ENCODE results near the gene DPYSL3. TPM values are rescaled to one million over a fixed set of nuclear protein-coding genes. Genes with fewer than 3 reads are reported as not detected.

Gene DPYSL3
- total RNA-seq, 1 experiment from 2014 or later, result 17.2 TPM

DNA sequence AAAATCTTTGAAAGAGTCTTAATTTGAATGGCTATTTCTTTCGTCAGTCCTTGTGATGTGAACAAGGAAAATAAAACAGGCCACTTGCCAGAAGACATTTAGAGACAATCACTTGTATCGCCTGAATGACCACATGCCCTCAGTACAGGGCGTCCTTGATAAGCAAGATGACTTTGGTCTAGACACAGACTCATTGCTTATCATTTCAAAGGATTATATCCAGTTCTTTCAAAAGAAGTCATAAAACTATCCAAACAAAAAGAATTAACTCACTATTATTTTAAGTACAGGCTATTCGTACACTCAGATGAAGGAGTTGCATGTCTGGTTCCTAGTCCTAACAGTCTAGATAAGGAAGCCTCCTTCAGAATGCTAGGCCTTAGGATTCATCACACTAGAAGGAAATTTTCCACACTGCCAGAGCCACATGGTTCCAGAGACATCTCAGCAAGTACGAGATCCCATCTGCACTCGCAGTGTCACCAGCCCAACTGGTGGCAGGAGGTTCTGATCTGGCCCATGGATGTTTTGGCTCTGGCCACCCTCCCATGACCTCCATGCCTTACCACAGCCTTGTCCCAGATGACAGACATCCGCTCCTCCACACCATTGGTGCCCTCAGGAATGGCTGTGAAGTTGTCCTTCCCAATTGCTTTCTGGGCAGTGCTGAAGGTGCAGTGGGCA lies 109.6 kb downstream of the DPYSL3 start:
- intact Hi-C loops (cut with micrococcal nuclease), result no loop called here
- no TSS peak for BruUV-seq (replicated peaks)

DNA sequence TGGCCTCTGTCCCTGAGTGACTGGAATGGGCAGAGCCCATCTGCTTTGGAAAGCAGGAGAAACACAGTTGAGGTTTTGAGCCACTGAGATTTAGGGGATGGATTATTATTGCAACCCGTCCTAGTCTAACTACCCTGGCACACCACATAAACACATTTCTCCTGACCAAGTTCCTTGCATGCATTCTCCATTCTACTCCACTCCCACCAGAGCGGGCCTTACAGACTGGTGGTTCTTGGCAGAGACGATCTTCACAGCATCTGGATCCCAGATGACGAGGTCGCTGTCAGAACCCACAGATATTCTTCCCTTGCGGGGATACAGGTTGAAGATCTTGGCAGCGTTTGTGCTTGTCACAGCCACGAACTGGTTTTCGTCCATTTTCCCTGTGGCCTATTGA lies 111.0 kb downstream of the DPYSL3 start:
- intact Hi-C loops (cut with micrococcal nuclease), result no loop called here
- Histone ChIP-seq H3K9me3 (ENCODE audit: control insufficient read depth in 1 of 2, insufficient read depth in 1 of 2, low read depth in 1 of 2, low read length in 2 of 2) (no peaks in the 10 kb centered on the region), H3K4me2 (ENCODE audit: low read length) (no peak overlapping the region), H3K9ac (ENCODE audit: low read length) (no peak overlapping the region), H3K36me3 (ENCODE audit: control insufficient read depth in 1 of 2, insufficient read depth in 2 of 2, low read length in 2 of 2) (no peaks in the 10 kb centered on the region), H4K20me1 (ENCODE audit: insufficient read depth) (no peaks in the 10 kb centered on the region), H3K27me3 (ENCODE audit: insufficient read depth, low read length) (no peaks in the 10 kb centered on the region), H3K27ac (ENCODE audit: low read depth, low read length) (no peak overlapping the region), H3K4me3 (replicated peaks in 1 of 2; ENCODE audit: low read depth in 1 of 2, low read length in 2 of 2) (no peak overlapping the region), H3K9me2 (ENCODE audit: insufficient read depth) (no peaks in the 10 kb centered on the region), H3K79me2 (ENCODE audit: insufficient read depth, low read length) (no peaks in the 10 kb centered on the region), H2AFZ (ENCODE audit: low read depth, low read length, poor library complexity, severe bottlenecking) (no peak overlapping the region), H3K4me1 (ENCODE audit: control insufficient read depth in 1 of 2, insufficient read depth in 2 of 2, low read length in 2 of 2) (peaks cover 3 to 10% of the 10 kb centered on the region in 2 experiments; a peak in 3 of 4 replicates)
- POLR2A ChIA-PET, result no interaction called here
- DNase-seq (ENCODE audit: low read depth, low spot score) (no peak), ATAC-seq (no peak)
- CTCF ChIA-PET, result no interaction called here
- RAD21 ChIA-PET (ENCODE audit: low non-redundant PET in 1 of 2, low total read pairs in 2 of 2, uncharacterized antibody in 2 of 2, unreplicated experiment in 2 of 2), result no interaction called here
- BruUV-seq (replicated peaks), result no TSS peak
- TF ChIP-seq POLR2A (IDR thresholded peaks at IDR 0.05; ENCODE audit: borderline replicate concordance, extremely low read depth, insufficient read depth, insufficient read length), result no peak
- TF ChIP-seq FOSL1 (IDR thresholded peaks at IDR 0.05; ENCODE audit: low read depth), result no peak
- no peak for TF ChIP-seq SRF (IDR thresholded peaks at IDR 0.05; ENCODE audit: low read depth)
- no peak for TF ChIP-seq TCF7L2 (IDR thresholded peaks at IDR 0.05; ENCODE audit: borderline replicate concordance, extremely low read depth, insufficient read depth, insufficient read length)
- no peak for TF ChIP-seq POLR2AphosphoS5 (IDR thresholded peaks at IDR 0.05; ENCODE audit: low read depth, low read length)
- TF ChIP-seq, protein P1, sequence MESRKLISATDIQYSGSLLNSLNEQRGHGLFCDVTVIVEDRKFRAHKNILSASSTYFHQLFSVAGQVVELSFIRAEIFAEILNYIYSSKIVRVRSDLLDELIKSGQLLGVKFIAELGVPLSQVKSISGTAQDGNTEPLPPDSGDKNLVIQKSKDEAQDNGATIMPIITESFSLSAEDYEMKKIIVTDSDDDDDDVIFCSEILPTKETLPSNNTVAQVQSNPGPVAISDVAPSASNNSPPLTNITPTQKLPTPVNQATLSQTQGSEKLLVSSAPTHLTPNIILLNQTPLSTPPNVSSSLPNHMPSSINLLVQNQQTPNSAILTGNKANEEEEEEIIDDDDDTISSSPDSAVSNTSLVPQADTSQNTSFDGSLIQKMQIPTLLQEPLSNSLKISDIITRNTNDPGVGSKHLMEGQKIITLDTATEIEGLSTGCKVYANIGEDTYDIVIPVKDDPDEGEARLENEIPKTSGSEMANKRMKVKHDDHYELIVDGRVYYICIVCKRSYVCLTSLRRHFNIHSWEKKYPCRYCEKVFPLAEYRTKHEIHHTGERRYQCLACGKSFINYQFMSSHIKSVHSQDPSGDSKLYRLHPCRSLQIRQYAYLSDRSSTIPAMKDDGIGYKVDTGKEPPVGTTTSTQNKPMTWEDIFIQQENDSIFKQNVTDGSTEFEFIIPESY (IDR thresholded peaks at IDR 0.05; ENCODE audit: extremely low read depth, insufficient replicate concordance, low read length), result no peak
- no peak for TF ChIP-seq EZH2phosphoT487 (IDR thresholded peaks at IDR 0.05; ENCODE audit: borderline replicate concordance)
- no peak for TF ChIP-seq JUND (IDR thresholded peaks at IDR 0.05)
- no peak for TF ChIP-seq SP1 (IDR thresholded peaks at IDR 0.05; ENCODE audit: low read depth)
- TF ChIP-seq, protein P2, sequence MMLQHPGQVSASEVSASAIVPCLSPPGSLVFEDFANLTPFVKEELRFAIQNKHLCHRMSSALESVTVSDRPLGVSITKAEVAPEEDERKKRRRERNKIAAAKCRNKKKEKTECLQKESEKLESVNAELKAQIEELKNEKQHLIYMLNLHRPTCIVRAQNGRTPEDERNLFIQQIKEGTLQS (IDR thresholded peaks at IDR 0.05), result no peak
- TF ChIP-seq, protein P3, sequence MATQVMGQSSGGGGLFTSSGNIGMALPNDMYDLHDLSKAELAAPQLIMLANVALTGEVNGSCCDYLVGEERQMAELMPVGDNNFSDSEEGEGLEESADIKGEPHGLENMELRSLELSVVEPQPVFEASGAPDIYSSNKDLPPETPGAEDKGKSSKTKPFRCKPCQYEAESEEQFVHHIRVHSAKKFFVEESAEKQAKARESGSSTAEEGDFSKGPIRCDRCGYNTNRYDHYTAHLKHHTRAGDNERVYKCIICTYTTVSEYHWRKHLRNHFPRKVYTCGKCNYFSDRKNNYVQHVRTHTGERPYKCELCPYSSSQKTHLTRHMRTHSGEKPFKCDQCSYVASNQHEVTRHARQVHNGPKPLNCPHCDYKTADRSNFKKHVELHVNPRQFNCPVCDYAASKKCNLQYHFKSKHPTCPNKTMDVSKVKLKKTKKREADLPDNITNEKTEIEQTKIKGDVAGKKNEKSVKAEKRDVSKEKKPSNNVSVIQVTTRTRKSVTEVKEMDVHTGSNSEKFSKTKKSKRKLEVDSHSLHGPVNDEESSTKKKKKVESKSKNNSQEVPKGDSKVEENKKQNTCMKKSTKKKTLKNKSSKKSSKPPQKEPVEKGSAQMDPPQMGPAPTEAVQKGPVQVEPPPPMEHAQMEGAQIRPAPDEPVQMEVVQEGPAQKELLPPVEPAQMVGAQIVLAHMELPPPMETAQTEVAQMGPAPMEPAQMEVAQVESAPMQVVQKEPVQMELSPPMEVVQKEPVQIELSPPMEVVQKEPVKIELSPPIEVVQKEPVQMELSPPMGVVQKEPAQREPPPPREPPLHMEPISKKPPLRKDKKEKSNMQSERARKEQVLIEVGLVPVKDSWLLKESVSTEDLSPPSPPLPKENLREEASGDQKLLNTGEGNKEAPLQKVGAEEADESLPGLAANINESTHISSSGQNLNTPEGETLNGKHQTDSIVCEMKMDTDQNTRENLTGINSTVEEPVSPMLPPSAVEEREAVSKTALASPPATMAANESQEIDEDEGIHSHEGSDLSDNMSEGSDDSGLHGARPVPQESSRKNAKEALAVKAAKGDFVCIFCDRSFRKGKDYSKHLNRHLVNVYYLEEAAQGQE (IDR thresholded peaks at IDR 0.05; ENCODE audit: low read depth), result no peak

More for the DNA sequence above, 109.6 kb downstream of the DPYSL3 start:
- H3K4me3 ChIP-seq (replicated peaks in 1 of 2; ENCODE audit: low read depth in 1 of 2, low read length in 2 of 2), result no peak overlapping the region
- ATAC-seq (no peak), DNase-seq (ENCODE audit: low read depth, low spot score) (no peak)
- CTCF ChIA-PET, result interaction anchor here (0.8 kb wide), 1 partner anchor 177 kb away, joined by 3 read pairs; no protein-coding TSS in a partner anchor
- POLR2A ChIA-PET, result no interaction called here
- H3K36me3 ChIP-seq (ENCODE audit: control insufficient read depth in 1 of 2, insufficient read depth in 2 of 2, low read length in 2 of 2), result no peaks in the 10 kb centered on the region
- H3K27me3 ChIP-seq (ENCODE audit: insufficient read depth, low read length), result no peaks in the 10 kb centered on the region
- no peaks in the 10 kb centered on the region for H3K9me2 ChIP-seq (ENCODE audit: insufficient read depth)
- H3K4me2 ChIP-seq (ENCODE audit: low read length), result no peak overlapping the region
- no peak for TF ChIP-seq ELF1 (IDR thresholded peaks at IDR 0.05; ENCODE audit: borderline replicate concordance, low read depth)
- no peak for TF ChIP-seq CEBPB (IDR thresholded peaks at IDR 0.05; ENCODE audit: low read depth)
- TF ChIP-seq POLR2A (IDR thresholded peaks at IDR 0.05; ENCODE audit: borderline replicate concordance, extremely low read depth, insufficient read depth, insufficient read length), result no peak
- no peak for TF ChIP-seq JUND (IDR thresholded peaks at IDR 0.05)
- no peak for TF ChIP-seq EZH2 (IDR thresholded peaks at IDR 0.05)
- H3K4me1 ChIP-seq (ENCODE audit: control insufficient read depth in 1 of 2, insufficient read depth in 2 of 2, low read length in 2 of 2), result peaks cover 15 to 24% of the 10 kb centered on the region in 2 experiments
- no peaks in the 10 kb centered on the region for H3K79me2 ChIP-seq (ENCODE audit: insufficient read depth, low read length)
- H3K9ac ChIP-seq (ENCODE audit: low read length), result no peak overlapping the region
- H4K20me1 ChIP-seq (ENCODE audit: insufficient read depth), result no peaks in the 10 kb centered on the region
- no peaks in the 10 kb centered on the region for H3K9me3 ChIP-seq (ENCODE audit: control insufficient read depth in 1 of 2, insufficient read depth in 1 of 2, low read depth in 1 of 2, low read length in 2 of 2)
- no peak overlapping the region for H3K27ac ChIP-seq (ENCODE audit: low read depth, low read length)
- RAD21 ChIA-PET (ENCODE audit: low non-redundant PET in 1 of 2, low total read pairs in 2 of 2, uncharacterized antibody in 2 of 2, unreplicated experiment in 2 of 2), result no interaction called here
- H2AFZ ChIP-seq (ENCODE audit: low read depth, low read length, poor library complexity, severe bottlenecking), result no peak overlapping the region
